WERI-Rb-1 (cell line): ENCODE measurements around the gene PLPP3.

Source experiments
- DNase-seq: peaks from one replicate; pipeline ENCODE4 v3.0.0-alpha.2; 2020
- H3K27ac ChIP-seq: fragments of 250-450 bp; sonication (Bioruptor Pico); 2 replicates; pipeline ENCODE4 v1.5.1; 2020; ENCODE audit warnings: mild to moderate bottlenecking, moderate library complexity
- H3K27me3 ChIP-seq: fragments of 250-450 bp; sonication (Bioruptor Pico); 2 replicates; pipeline ENCODE4 v1.5.1; 2021; ENCODE audit warnings: mild to moderate bottlenecking, low read depth, moderate library complexity; ENCODE audit not compliant: insufficient read depth, severe bottlenecking
- H3K36me3 ChIP-seq: fragments of 250-450 bp; sonication (Bioruptor Pico); 2 replicates; pipeline ENCODE4 v1.5.1; 2020; ENCODE audit warnings: mild to moderate bottlenecking, moderate library complexity
- H3K4me3 ChIP-seq: 2 replicates; pipeline ENCODE4 v1.5.1; 2011; ENCODE audit warnings: low read depth, mild to moderate bottlenecking, control low read depth, low read length
- H3K9me3 ChIP-seq: fragments of 250-450 bp; sonication (Bioruptor Pico); 2 replicates; pipeline ENCODE4 v1.5.1; 2021; ENCODE audit warnings: mild to moderate bottlenecking, moderate library complexity; ENCODE audit not compliant: severe bottlenecking
- CTCF ChIP-seq: IDR thresholded peaks from 2 replicates; pipeline ENCODE4 v1.5.1; 2011; ENCODE audit warnings: low read depth, mild to moderate bottlenecking, control low read depth, inconsistent platforms, low read length

Gene PLPP3

GRCh38 chr1:56543783-56544612 is 35.4 kb downstream of the PLPP3 start:
- no peak for DNase-seq
- H3K4me3 ChIP-seq, result no peak overlapping the region
- no peak for TF ChIP-seq CTCF
- H3K9me3 ChIP-seq, result no peaks in the 10 kb centered on the region
- H3K27me3 ChIP-seq, result no peaks in the 10 kb centered on the region
- no peak overlapping the region for H3K27ac ChIP-seq
- H3K36me3 ChIP-seq, result no peaks in the 10 kb centered on the region

DNA sequence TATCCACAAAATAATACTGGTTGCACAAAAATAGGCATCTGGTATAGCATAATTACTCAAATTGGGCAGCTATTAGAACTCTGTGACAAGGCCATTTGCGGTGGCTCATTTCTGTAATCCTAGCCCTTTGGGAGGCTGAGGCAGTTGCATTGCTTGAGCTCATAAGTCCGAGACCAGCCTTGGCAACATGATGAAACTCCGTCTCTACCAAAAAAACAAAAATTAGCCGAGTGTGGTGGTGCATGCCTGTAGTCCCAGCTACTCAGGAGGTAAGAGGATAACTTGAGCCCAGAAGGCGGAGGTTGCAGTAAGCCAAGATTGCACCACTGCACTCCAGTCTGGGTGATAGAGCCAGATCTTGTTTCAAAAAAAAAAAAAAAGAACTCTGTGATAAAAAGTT is 36.7 kb downstream of the PLPP3 start:
- Histone ChIP-seq H3K27ac (no peak overlapping the region), H3K27me3 (no peaks in the 10 kb centered on the region), H3K4me3 (no peak overlapping the region), H3K9me3 (no peaks in the 10 kb centered on the region), H3K36me3 (no peaks in the 10 kb centered on the region)
- no peak for DNase-seq
- no peak for TF ChIP-seq CTCF

GRCh38 chr1:56541408-56541807 is 38.0 kb downstream of the PLPP3 start:
- no peak for DNase-seq
- no peak for TF ChIP-seq CTCF
- Histone ChIP-seq H3K4me3 (no peak overlapping the region), H3K27me3 (no peaks in the 10 kb centered on the region), H3K36me3 (no peaks in the 10 kb centered on the region), H3K27ac (no peak overlapping the region), H3K9me3 (no peaks in the 10 kb centered on the region)

- no peak for TF ChIP-seq CTCF
Measured at GRCh38 chr1:56540467-56540866, 38.9 kb downstream of the PLPP3 start.

GRCh38 chr1:56539520-56539931 is 39.8 kb downstream of the PLPP3 start:
- TF ChIP-seq CTCF, result no peak
- Histone ChIP-seq H3K4me3 (no peak overlapping the region), H3K27ac (no peak overlapping the region)

More at GRCh38 chr1:56540467-56540866, 38.9 kb downstream of the PLPP3 start:
- H3K27me3 ChIP-seq, result no peaks in the 10 kb centered on the region
- no peaks in the 10 kb centered on the region for H3K36me3 ChIP-seq
- DNase-seq, result no peak
- no peak overlapping the region for H3K4me3 ChIP-seq
- no peak overlapping the region for H3K27ac ChIP-seq
- H3K9me3 ChIP-seq, result no peaks in the 10 kb centered on the region

GRCh38 chr1:56538532-56538931 is 40.8 kb downstream of the PLPP3 start:
- H3K27me3 ChIP-seq, result no peaks in the 10 kb centered on the region
- no peaks in the 10 kb centered on the region for H3K36me3 ChIP-seq
- TF ChIP-seq CTCF, result no peak
- no peaks in the 10 kb centered on the region for H3K9me3 ChIP-seq
- no peak overlapping the region for H3K27ac ChIP-seq
- DNase-seq, result no peak
- no peak overlapping the region for H3K4me3 ChIP-seq

More at GRCh38 chr1:56539520-56539931, 39.8 kb downstream of the PLPP3 start:
- no peak for DNase-seq
- Histone ChIP-seq H3K27me3 (no peaks in the 10 kb centered on the region), H3K9me3 (no peaks in the 10 kb centered on the region), H3K36me3 (no peaks in the 10 kb centered on the region)
